K562 (cell line): Measurements from ENCODE around the gene ARIH1. TPM values are rescaled to one million over a fixed set of nuclear protein-coding genes. Genes with fewer than 3 reads are reported as not detected.

Source experiments
- COPS2 ChIP-seq: fragments of 450-650 bp; conservative IDR thresholded peaks from 2 replicates; pipeline ENCODE4 v1.6.1; 2016; ENCODE audit warnings: mild to moderate bottlenecking, moderate library complexity
- CREB5 ChIP-seq: fragments of 250-450 bp; sonication (Bioruptor Pico); IDR thresholded peaks from 2 replicates; pipeline ENCODE4 v1.5.0; 2020; ENCODE audit warnings: mild to moderate bottlenecking
- CREBBP ChIP-seq: IDR thresholded peaks from one replicate; pipeline ENCODE4 v1.6.1; 2012; ENCODE audit warnings: low read depth, mild to moderate bottlenecking, control low read depth, inconsistent platforms, low read length
- CXXC5 ChIP-seq: fragments of 250-450 bp; sonication (Bioruptor Pico); IDR thresholded peaks from 2 replicates; pipeline ENCODE4 v1.8.0; 2022; ENCODE audit warnings: inconsistent platforms, mild to moderate bottlenecking, moderate library complexity
- E2F6 ChIP-seq, 2 experiments: IDR thresholded peaks; 2 replicates each; pipeline ENCODE4 v1.6.1; 2011; ENCODE audit warnings: borderline replicate concordance in 1 of 2, control low read depth in 1 of 2, low read depth in 1 of 2, low read length in 1 of 2, mild to moderate bottlenecking in 1 of 2, mixed read lengths in 1 of 2, moderate library complexity in 1 of 2; ENCODE audit not compliant: insufficient read depth in 1 of 2, insufficient read length in 1 of 2, poor library complexity in 1 of 2, severe bottlenecking in 1 of 2; ENCODE audit errors: extremely low read depth in 1 of 2
- FIP1L1 ChIP-seq: fragments of 200-400 bp; formaldehyde crosslinking; IDR thresholded peaks from 2 replicates; pipeline ENCODE4 v1.6.1; 2018; ENCODE audit warnings: mild to moderate bottlenecking, low read depth, low read length; ENCODE audit not compliant: poor library complexity, severe bottlenecking
- GATAD2B ChIP-seq: fragments of 450-650 bp; IDR thresholded peaks from 2 replicates; pipeline ENCODE4 v1.6.1; 2017; ENCODE audit warnings: mild to moderate bottlenecking, borderline replicate concordance
- HMG20B ChIP-seq: fragments of 250-450 bp; sonication (Bioruptor Pico); IDR thresholded peaks from 2 replicates; pipeline ENCODE4 v1.5.0; 2021; ENCODE audit warnings: mild to moderate bottlenecking
- MTA1 ChIP-seq: fragments of 450-650 bp; IDR thresholded peaks from 2 replicates; pipeline ENCODE4 v1.6.1; 2017; ENCODE audit warnings: borderline replicate concordance
- NCOA6 ChIP-seq: fragments of 450-650 bp; IDR thresholded peaks from 2 replicates; pipeline ENCODE4 v1.6.1; 2017; ENCODE audit warnings: mild to moderate bottlenecking
- NFYB ChIP-seq: IDR thresholded peaks from 2 replicates; pipeline ENCODE4 v1.6.1; 2011; ENCODE audit warnings: mild to moderate bottlenecking, moderate library complexity; ENCODE audit not compliant: insufficient read length; ENCODE audit errors: extremely low read depth
- RREB1 ChIP-seq: fragments of 250-450 bp; sonication (Bioruptor Pico); IDR thresholded peaks from 2 replicates; pipeline ENCODE4 v1.4.0; 2020
- TCF7 ChIP-seq: sonication (generic); IDR thresholded peaks from 2 replicates; pipeline ENCODE4 v1.6.1; 2016; ENCODE audit warnings: antibody characterized with exemption, borderline replicate concordance
- TOE1 ChIP-seq, 2 experiments: fragments of 450-650 bp in 1 of 2; sonication (generic) in 1 of 2; formaldehyde crosslinking in 1 of 2; IDR thresholded peaks; 2 replicates each; pipeline versions ENCODE4 v1.7.1 to v1.8.0; 2016 to 2022; ENCODE audit warnings: borderline replicate concordance in 2 of 2, mild to moderate bottlenecking in 2 of 2, antibody characterized with exemption in 1 of 2, inconsistent platforms in 1 of 2, low read depth in 1 of 2, missing genetic modification reagents in 1 of 2, moderate library complexity in 1 of 2
- polyA plus RNA-seq, 8 experiments: library from polyadenylated mRNA; depleted of rRNA in 4 of 8; stranded (reverse) in 5 of 8; unstranded in 3 of 8; fragments of >200 nt; fragmentation: Nextera tagmentation in 2 of 8; fragmentation: Illumina TruSeq in 1 of 8; extraction: Ambion mirVana in 2 of 8; extraction: Trizol in 1 of 8; gene quantifications; 2 replicates each; pipeline versions ENCODE4 v1.2.1 to v1.2.3, GENCODE V29; 2011 to 2014; ENCODE audit warnings: inconsistent platforms in 1 of 8, missing spikeins in 1 of 8
- total RNA-seq, 7 experiments: library from RNA; depleted of rRNA in 6 of 7; stranded (reverse); fragments of >200 nt in 6 of 7; fragmentation: Illumina TruSeq in 2 of 7; extraction: Trizol in 2 of 7; gene quantifications; 2 replicates each; pipeline versions ENCODE4 v1.2.1 to v1.2.3, GENCODE V29; 2011 to 2021; ENCODE audit warnings: low replicate concordance in 1 of 7
- TF ChIP-seq, protein P1 (sequence below): fragments of 450-650 bp; formaldehyde crosslinking; IDR thresholded peaks from 2 replicates; pipeline ENCODE4 v1.4.0; 2020; ENCODE audit warnings: mild to moderate bottlenecking, moderate library complexity
- TF ChIP-seq, protein P2 (sequence below): sonication (generic); formaldehyde crosslinking; IDR thresholded peaks from 2 replicates; pipeline ENCODE4 v1.9.0; 2022; ENCODE audit warnings: mild to moderate bottlenecking, missing genetic modification reagents

ARIH1 gene
- total and polyA plus RNA-seq, 9 of the 15 experiments (the other 6 are each of a cell fraction or from before 2014, with no cell fraction given): 17.7 to 125 (median 31.4) TPM

GRCh38 chr15:72474912-72475628 lies 940 bp downstream of the ARIH1 start (continued):
- TF ChIP-seq TOE1 (IDR thresholded peaks at IDR 0.05; ENCODE audit: borderline replicate concordance) (no peak), TOE1 (CRISPR knock-in tag; IDR thresholded peaks at IDR 0.05; ENCODE audit: borderline replicate concordance, low read depth) (no peak), NCOA6 (no peak), TCF7 (no peak), CREBBP (no peak), CREB5 (CRISPR knock-in tag) (no peak), MTA1 (no peak), COPS2 (no peak), HMG20B (no peak), NFYB (no peak), E2F6 (IDR thresholded peaks at IDR 0.05; ENCODE audit: borderline replicate concordance in 1 of 2, extremely low read depth in 1 of 2, insufficient read depth in 1 of 2, insufficient read length in 1 of 2, low read depth in 1 of 2, low read length in 1 of 2, poor library complexity in 1 of 2, severe bottlenecking in 1 of 2) (no peak), FIP1L1 (peak; percentile 42), CXXC5 (no peak; the same call in 1 of the 2 replicates), RREB1 (CRISPR knock-in tag) (no peak), GATAD2B (no peak)
- TF ChIP-seq, protein P1, sequence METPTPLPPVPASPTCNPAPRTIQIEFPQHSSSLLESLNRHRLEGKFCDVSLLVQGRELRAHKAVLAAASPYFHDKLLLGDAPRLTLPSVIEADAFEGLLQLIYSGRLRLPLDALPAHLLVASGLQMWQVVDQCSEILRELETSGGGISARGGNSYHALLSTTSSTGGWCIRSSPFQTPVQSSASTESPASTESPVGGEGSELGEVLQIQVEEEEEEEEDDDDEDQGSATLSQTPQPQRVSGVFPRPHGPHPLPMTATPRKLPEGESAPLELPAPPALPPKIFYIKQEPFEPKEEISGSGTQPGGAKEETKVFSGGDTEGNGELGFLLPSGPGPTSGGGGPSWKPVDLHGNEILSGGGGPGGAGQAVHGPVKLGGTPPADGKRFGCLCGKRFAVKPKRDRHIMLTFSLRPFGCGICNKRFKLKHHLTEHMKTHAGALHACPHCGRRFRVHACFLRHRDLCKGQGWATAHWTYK (CRISPR knock-in tag): no peak
- TF ChIP-seq, protein P2, sequence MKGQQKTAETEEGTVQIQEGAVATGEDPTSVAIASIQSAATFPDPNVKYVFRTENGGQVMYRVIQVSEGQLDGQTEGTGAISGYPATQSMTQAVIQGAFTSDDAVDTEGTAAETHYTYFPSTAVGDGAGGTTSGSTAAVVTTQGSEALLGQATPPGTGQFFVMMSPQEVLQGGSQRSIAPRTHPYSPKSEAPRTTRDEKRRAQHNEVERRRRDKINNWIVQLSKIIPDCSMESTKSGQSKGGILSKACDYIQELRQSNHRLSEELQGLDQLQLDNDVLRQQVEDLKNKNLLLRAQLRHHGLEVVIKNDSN (CRISPR knock-in tag): peak; percentile 28; the same call in 1 of the 2 replicates
